Measurements from ENCODE around the gene KIN. TPM values are rescaled to one million over a fixed set of nuclear protein-coding genes. Genes with fewer than 3 reads are reported as not detected.

KIN gene
- 12.9 TPM for total RNA-seq (ENCODE audit: unreplicated experiment)
- long read RNA-seq, full-length matches to known transcripts = 4 of 19 reads
- long read RNA-seq, partial matches to known transcripts = 13 of 19 reads
- long read RNA-seq, other reads (novel, unspliced or antisense) = 2 of 19 reads

GRCh38 chr10:7787857-7788638 is at the start of gene KIN, which contains the start of gene ATP5F1C:
KIN (minus strand) TSS chr10:7787993; CDS start chr10:7787933, 60 bp downstream.
ATP5F1C (plus strand) TSS chr10:7788177; CDS start chr10:7788208, 31 bp downstream.
- H3K9me3 Mint-ChIP-seq (ENCODE audit: unreplicated experiment) = peaks cover 2% of the 10 kb centered on the region
- peaks cover 5% of the 10 kb centered on the region for H3K27me3 Mint-ChIP-seq (ENCODE audit: unreplicated experiment)
- no peak for TF ChIP-seq CTCF (IDR thresholded peaks at IDR 0.05; ENCODE audit: partially characterized antibody, unreplicated experiment)
- DNase-seq = peak; percentile 98
- no peaks in the 10 kb centered on the region for H3K36me3 Mint-ChIP-seq (ENCODE audit: unreplicated experiment)
- H3K4me3 Mint-ChIP-seq (ENCODE audit: unreplicated experiment) = no peak within 1 kb of the TSS
- H3K4me1 Mint-ChIP-seq (ENCODE audit: low read depth, unreplicated experiment) = peaks cover 7% of the 10 kb centered on the region
- peak within 1 kb of the TSS; percentile 84 for H3K27ac Mint-ChIP-seq (ENCODE audit: unreplicated experiment)

- Mint-ChIP-seq H3K4me1 (ENCODE audit: low read depth, unreplicated experiment) (no peaks in the 10 kb centered on the region), H3K9me3 (ENCODE audit: unreplicated experiment) (no peaks in the 10 kb centered on the region), H3K36me3 (ENCODE audit: unreplicated experiment) (no peaks in the 10 kb centered on the region), H3K27me3 (ENCODE audit: unreplicated experiment) (peaks cover 2% of the 10 kb centered on the region), H3K4me3 (ENCODE audit: unreplicated experiment) (no peak overlapping the region), H3K27ac (ENCODE audit: unreplicated experiment) (no peak overlapping the region)
- TF ChIP-seq CTCF (IDR thresholded peaks at IDR 0.05; ENCODE audit: partially characterized antibody, unreplicated experiment) = no peak
- no peak for DNase-seq
These were observed 48.8 kb upstream of the KIN start for GRCh38 chr10:7836571-7836970.

GRCh38 chr10:7834262-7834661 is 46.5 kb upstream of the KIN start:
- H3K27me3 Mint-ChIP-seq (ENCODE audit: unreplicated experiment) = peaks cover 2% of the 10 kb centered on the region
- no peak for DNase-seq
- no peaks in the 10 kb centered on the region for H3K36me3 Mint-ChIP-seq (ENCODE audit: unreplicated experiment)
- no peaks in the 10 kb centered on the region for H3K4me1 Mint-ChIP-seq (ENCODE audit: low read depth, unreplicated experiment)
- no peak overlapping the region for H3K4me3 Mint-ChIP-seq (ENCODE audit: unreplicated experiment)
- TF ChIP-seq CTCF (IDR thresholded peaks at IDR 0.05; ENCODE audit: partially characterized antibody, unreplicated experiment) = no peak
- no peaks in the 10 kb centered on the region for H3K9me3 Mint-ChIP-seq (ENCODE audit: unreplicated experiment)
- no peak overlapping the region for H3K27ac Mint-ChIP-seq (ENCODE audit: unreplicated experiment)

- no peak for TF ChIP-seq CTCF (IDR thresholded peaks at IDR 0.05; ENCODE audit: partially characterized antibody, unreplicated experiment)
- Mint-ChIP-seq H3K9me3 (ENCODE audit: unreplicated experiment) (no peaks in the 10 kb centered on the region), H3K27ac (ENCODE audit: unreplicated experiment) (no peak overlapping the region), H3K4me1 (ENCODE audit: low read depth, unreplicated experiment) (no peaks in the 10 kb centered on the region), H3K4me3 (ENCODE audit: unreplicated experiment) (no peak overlapping the region), H3K27me3 (ENCODE audit: unreplicated experiment) (peaks cover 2% of the 10 kb centered on the region), H3K36me3 (ENCODE audit: unreplicated experiment) (no peaks in the 10 kb centered on the region)
- DNase-seq = no peak
These were observed 45.4 kb upstream of the KIN start for GRCh38 chr10:7833210-7833609.

- no peak overlapping the region for H3K4me3 Mint-ChIP-seq (ENCODE audit: unreplicated experiment)
- DNase-seq = no peak
- no peaks in the 10 kb centered on the region for H3K4me1 Mint-ChIP-seq (ENCODE audit: low read depth, unreplicated experiment)
- TF ChIP-seq CTCF (IDR thresholded peaks at IDR 0.05; ENCODE audit: partially characterized antibody, unreplicated experiment) = no peak
- H3K36me3 Mint-ChIP-seq (ENCODE audit: unreplicated experiment) = no peaks in the 10 kb centered on the region
- H3K9me3 Mint-ChIP-seq (ENCODE audit: unreplicated experiment) = no peaks in the 10 kb centered on the region
- peaks cover 2% of the 10 kb centered on the region for H3K27me3 Mint-ChIP-seq (ENCODE audit: unreplicated experiment)
- no peak overlapping the region for H3K27ac Mint-ChIP-seq (ENCODE audit: unreplicated experiment)
These were observed 44.3 kb upstream of the KIN start for GRCh38 chr10:7832060-7832459.

All from glutamatergic neuron (in vitro differentiated cells).